HEK293 (cell line): Measurements from ENCODE around the gene EIF1AD.

Source experiments
- HOXA7 ChIP-seq: sonication (generic); formaldehyde crosslinking; IDR thresholded peaks from 2 replicates; pipeline ENCODE4 v1.8.1; 2022; ENCODE audit warnings: missing genetic modification reagents, borderline replicate concordance
- KLF17 ChIP-seq: fragments of 450-650 bp; formaldehyde crosslinking; IDR thresholded peaks from 2 replicates; pipeline ENCODE4 v1.5.1; 2016; ENCODE audit warnings: missing biosample characterization, missing genetic modification characterization
- PBX3 ChIP-seq: sonication (generic); formaldehyde crosslinking; IDR thresholded peaks from 2 replicates; pipeline ENCODE4 v1.8.1; 2022; ENCODE audit warnings: mild to moderate bottlenecking, moderate library complexity, missing genetic modification reagents
- PRDM10 ChIP-seq: fragments of 450-650 bp; formaldehyde crosslinking; IDR thresholded peaks from 2 replicates; pipeline ENCODE4 v1.5.1; 2016; ENCODE audit warnings: missing biosample characterization, missing genetic modification characterization
- PRDM2 ChIP-seq: fragments of 450-650 bp; formaldehyde crosslinking; IDR thresholded peaks from 2 replicates; pipeline ENCODE4 v1.5.1; 2016; ENCODE audit warnings: missing biosample characterization, missing genetic modification characterization, borderline replicate concordance
- TCF7L2 ChIP-seq: IDR thresholded peaks from 2 replicates; pipeline ENCODE4 v1.6.1; 2011; ENCODE audit warnings: low read depth, mild to moderate bottlenecking, inconsistent platforms, low read length, moderate library complexity, borderline replicate concordance
- ZBTB1 ChIP-seq: fragments of 450-650 bp; formaldehyde crosslinking; IDR thresholded peaks from 2 replicates; pipeline ENCODE4 v1.5.1; 2016; ENCODE audit warnings: missing biosample characterization, missing genetic modification characterization
- ZBTB10 ChIP-seq: fragments of 450-650 bp; formaldehyde crosslinking; IDR thresholded peaks from 2 replicates; pipeline ENCODE4 v1.5.1; 2016; ENCODE audit warnings: missing biosample characterization, missing genetic modification characterization
- ZBTB21 ChIP-seq: fragments of 450-650 bp; formaldehyde crosslinking; IDR thresholded peaks from 2 replicates; pipeline ENCODE4 v1.5.1; 2017; ENCODE audit warnings: missing biosample characterization, missing genetic modification characterization
- ZNF10 ChIP-seq: fragments of 450-650 bp; formaldehyde crosslinking; IDR thresholded peaks from 2 replicates; pipeline ENCODE4 v1.5.1; 2017; ENCODE audit warnings: missing biosample characterization, missing genetic modification characterization
- ZNF2 ChIP-seq: fragments of 450-650 bp; formaldehyde crosslinking; IDR thresholded peaks from 2 replicates; pipeline ENCODE4 v1.5.1; 2016; ENCODE audit warnings: missing biosample characterization, missing genetic modification characterization
- ZNF239 ChIP-seq: fragments of 450-650 bp; formaldehyde crosslinking; IDR thresholded peaks from 2 replicates; pipeline ENCODE4 v1.5.1; 2016; ENCODE audit warnings: missing biosample characterization, missing genetic modification characterization
- ZNF26 ChIP-seq: fragments of 450-650 bp; formaldehyde crosslinking; IDR thresholded peaks from 2 replicates; pipeline ENCODE4 v1.5.1; 2016; ENCODE audit warnings: missing biosample characterization, missing genetic modification characterization
- ZNF354C ChIP-seq: fragments of 450-650 bp; formaldehyde crosslinking; IDR thresholded peaks from 2 replicates; pipeline ENCODE4 v1.5.1; 2016; ENCODE audit warnings: missing biosample characterization, missing genetic modification characterization, low read depth, borderline replicate concordance
- ZNF530 ChIP-seq: fragments of 450-650 bp; formaldehyde crosslinking; IDR thresholded peaks from 2 replicates; pipeline ENCODE4 v1.5.1; 2016; ENCODE audit warnings: low read depth, missing biosample characterization, missing genetic modification characterization
- ZNF585B ChIP-seq: fragments of 450-650 bp; formaldehyde crosslinking; IDR thresholded peaks from 2 replicates; pipeline ENCODE4 v1.5.1; 2016; ENCODE audit warnings: missing biosample characterization, missing genetic modification characterization
- ZNF677 ChIP-seq: fragments of 450-650 bp; IDR thresholded peaks from 2 replicates; pipeline ENCODE4 v1.5.0; 2018; ENCODE audit warnings: missing biosample characterization, mild to moderate bottlenecking, missing genetic modification characterization, moderate library complexity
- ZNF707 ChIP-seq: fragments of 450-650 bp; formaldehyde crosslinking; IDR thresholded peaks from 2 replicates; pipeline ENCODE4 v1.5.1; 2016; ENCODE audit warnings: missing biosample characterization, missing genetic modification characterization
- ZNF837 ChIP-seq: fragments of 450-650 bp; formaldehyde crosslinking; IDR thresholded peaks from 2 replicates; pipeline ENCODE4 v1.5.1; 2016; ENCODE audit warnings: missing biosample characterization, missing genetic modification characterization
- ZSCAN16 ChIP-seq: fragments of 450-650 bp; formaldehyde crosslinking; IDR thresholded peaks from 2 replicates; pipeline ENCODE4 v1.5.1; 2016; ENCODE audit warnings: missing biosample characterization, missing genetic modification characterization
- ZSCAN5A ChIP-seq: fragments of 450-650 bp; formaldehyde crosslinking; IDR thresholded peaks from 2 replicates; pipeline ENCODE4 v1.5.1; 2016; ENCODE audit warnings: missing biosample characterization, missing genetic modification characterization

The EIF1AD gene

GRCh38 chr11:66001942-66002647, at the start of gene EIF1AD, which contains the start of gene BANF1 (continued):
- TF ChIP-seq PRDM2 (tag by site-specific recombination): no peak
- no peak for TF ChIP-seq ZSCAN16
- no peak for TF ChIP-seq ZNF530 (tag by site-specific recombination)
- peak; percentile 61; the same call in 1 of the 2 replicates for TF ChIP-seq PRDM10
- TF ChIP-seq PBX3 (CRISPR knock-in tag): no peak
- no peak for TF ChIP-seq ZNF26 (tag by site-specific recombination)
- peak; percentile 97 for TF ChIP-seq ZNF2 (tag by site-specific recombination)
- peak; percentile 61; the same call in 1 of the 2 replicates for TF ChIP-seq ZBTB10 (tag by site-specific recombination)
- peak; percentile 44; the same call in 1 of the 2 replicates for TF ChIP-seq ZBTB21
- TF ChIP-seq ZNF354C (tag by site-specific recombination): no peak
- TF ChIP-seq ZNF677 (tag by site-specific recombination): no peak
- TF ChIP-seq HOXA7: no peak
- no peak for TF ChIP-seq ZNF707 (tag by site-specific recombination)
- TF ChIP-seq ZNF239 (tag by site-specific recombination): 0 out of 2 replicates have a peak, but pooled peaks have one; percentile 66
- TF ChIP-seq ZSCAN5A (tag by site-specific recombination): peak; percentile 95
- TF ChIP-seq KLF17 (tag by site-specific recombination): peak; percentile 99
- peak; percentile 96 for TF ChIP-seq ZBTB1 (tag by site-specific recombination)
- no peak for TF ChIP-seq TCF7L2
- TF ChIP-seq ZNF585B (tag by site-specific recombination): peak; percentile 31
- 0 out of 2 replicates have a peak, but pooled peaks have one; percentile 15 for TF ChIP-seq ZNF10 (tag by site-specific recombination)
- no peak for TF ChIP-seq ZNF837 (tag by site-specific recombination)
